Progenitor cell of endocrine pancreas (in vitro differentiated cells): Measurements from ENCODE around the gene CDH13. TPM values are rescaled to one million over a fixed set of nuclear protein-coding genes. Genes with fewer than 3 reads are reported as not detected.

Experiments
- DNase-seq: peaks from one replicate; pipeline ENCODE4 v3.0.0; 2021; ENCODE audit warnings: low spot score; ENCODE audit not compliant: unreplicated experiment
- H3K27ac Mint-ChIP-seq: 2 replicates; pipeline ENCODE4 v1.8.0; 2021; ENCODE audit warnings: mild to moderate bottlenecking, moderate library complexity, mixed read lengths
- H3K27me3 Mint-ChIP-seq: 2 replicates; pipeline ENCODE4 v1.8.0; 2021; ENCODE audit warnings: mixed read lengths
- H3K36me3 Mint-ChIP-seq: 2 replicates; pipeline ENCODE4 v1.8.0; 2022; ENCODE audit warnings: mixed read lengths; ENCODE audit not compliant: insufficient read depth
- H3K4me1 Mint-ChIP-seq: 2 replicates; pipeline ENCODE4 v1.8.0; 2021; ENCODE audit warnings: low read depth, mixed read lengths
- H3K4me3 Mint-ChIP-seq: 2 replicates; pipeline ENCODE4 v1.8.0; 2021; ENCODE audit warnings: low read depth, mild to moderate bottlenecking, moderate library complexity, mixed read lengths
- H3K9me3 Mint-ChIP-seq: 2 replicates; pipeline ENCODE4 v1.8.0; 2021; ENCODE audit warnings: low read depth, mixed read lengths
- CTCF ChIP-seq: fragments of 200-600 bp; sonication (generic); IDR thresholded peaks from one replicate; pipeline ENCODE4 v1.5.0; 2021; ENCODE audit warnings: antibody characterized with exemption, mild to moderate bottlenecking; ENCODE audit not compliant: unreplicated experiment
- total RNA-seq: library from RNA; stranded (reverse); gene quantifications from 2 replicates; pipeline ENCODE4 v1.2.1, GENCODE V29; 2021

Gene CDH13
- total RNA-seq, 1 donor from 2014 or later, result 0.38 TPM

- Mint-ChIP-seq H3K4me3 (no peak overlapping the region), H3K27me3 (peaks cover 3% of the 10 kb centered on the region)
- TF ChIP-seq CTCF, result no peak
Measured at GRCh38 chr16:82761236-82761635, 134.5 kb downstream of the CDH13 start.

GRCh38 chr16:82761858-82762257 lies 135.1 kb downstream of the CDH13 start:
- H3K9me3 Mint-ChIP-seq, result no peaks in the 10 kb centered on the region
- H3K4me3 Mint-ChIP-seq, result no peak overlapping the region

More at GRCh38 chr16:82761236-82761635, 134.5 kb downstream of the CDH13 start:
- H3K9me3 Mint-ChIP-seq, result no peaks in the 10 kb centered on the region
- H3K27ac Mint-ChIP-seq, result no peak overlapping the region
- no peak for DNase-seq
- H3K36me3 Mint-ChIP-seq, result no peaks in the 10 kb centered on the region
- H3K4me1 Mint-ChIP-seq, result no peaks in the 10 kb centered on the region

GRCh38 chr16:82763371-82763770 lies 136.6 kb downstream of the CDH13 start:
- TF ChIP-seq CTCF, result no peak
- Mint-ChIP-seq H3K4me1 (no peaks in the 10 kb centered on the region), H3K4me3 (no peak overlapping the region), H3K36me3 (no peaks in the 10 kb centered on the region), H3K9me3 (no peaks in the 10 kb centered on the region), H3K27me3 (peaks cover 8% of the 10 kb centered on the region), H3K27ac (no peak overlapping the region)
- no peak for DNase-seq

More at GRCh38 chr16:82761858-82762257, 135.1 kb downstream of the CDH13 start:
- Mint-ChIP-seq H3K27me3 (peaks cover 3% of the 10 kb centered on the region), H3K36me3 (no peaks in the 10 kb centered on the region), H3K27ac (no peak overlapping the region), H3K4me1 (no peaks in the 10 kb centered on the region)
- DNase-seq, result no peak
- TF ChIP-seq CTCF, result no peak

GRCh38 chr16:82767198-82767597 lies 140.4 kb downstream of the CDH13 start:
- TF ChIP-seq CTCF, result no peak
- Mint-ChIP-seq H3K27me3 (peaks cover 8% of the 10 kb centered on the region), H3K9me3 (no peaks in the 10 kb centered on the region), H3K27ac (no peak overlapping the region), H3K4me3 (no peak overlapping the region), H3K36me3 (no peaks in the 10 kb centered on the region), H3K4me1 (no peaks in the 10 kb centered on the region)
- DNase-seq, result no peak

- peaks cover 8% of the 10 kb centered on the region for H3K27me3 Mint-ChIP-seq
- no peak overlapping the region for H3K27ac Mint-ChIP-seq
- no peaks in the 10 kb centered on the region for H3K36me3 Mint-ChIP-seq
- no peak overlapping the region for H3K4me3 Mint-ChIP-seq
- no peaks in the 10 kb centered on the region for H3K4me1 Mint-ChIP-seq
- no peaks in the 10 kb centered on the region for H3K9me3 Mint-ChIP-seq
- no peak for TF ChIP-seq CTCF
- DNase-seq, result no peak
Measured at GRCh38 chr16:82767808-82768207, 141.0 kb downstream of the CDH13 start.
